SK-N-SH treated with all-trans-retinoic acid at 6 μM for 48 hours (cell line): ENCODE data around the gene TMEM178B.

Experiments
- GLIS3 ChIP-seq: fragments of 250-450 bp; sonication (Bioruptor Pico); IDR thresholded peaks from 2 replicates; pipeline ENCODE4 v1.5.0; 2020; ENCODE audit warnings: mild to moderate bottlenecking, moderate library complexity
- ISL1 ChIP-seq: fragments of 250-450 bp; sonication (Bioruptor Pico); IDR thresholded peaks from 2 replicates; pipeline ENCODE4 v2.1.2; 2022; ENCODE audit warnings: mild to moderate bottlenecking, moderate library complexity
- TF ChIP-seq, protein P1 (sequence below): fragments of 250-450 bp; sonication (Bioruptor Pico); IDR thresholded peaks from 2 replicates; pipeline ENCODE4 v1.8.0; 2020; ENCODE audit warnings: mild to moderate bottlenecking, moderate library complexity, borderline replicate concordance
- TF ChIP-seq, protein P2 (sequence below): fragments of 250-450 bp; sonication (Bioruptor Pico); IDR thresholded peaks from 2 replicates; pipeline ENCODE4 v1.8.0; 2021; ENCODE audit warnings: low read depth, mild to moderate bottlenecking, moderate library complexity, borderline replicate concordance

- TF ChIP-seq ISL1 (CRISPR knock-in tag) (no peak), GLIS3 (CRISPR knock-in tag) (no peak)
- TF ChIP-seq, protein P1, sequence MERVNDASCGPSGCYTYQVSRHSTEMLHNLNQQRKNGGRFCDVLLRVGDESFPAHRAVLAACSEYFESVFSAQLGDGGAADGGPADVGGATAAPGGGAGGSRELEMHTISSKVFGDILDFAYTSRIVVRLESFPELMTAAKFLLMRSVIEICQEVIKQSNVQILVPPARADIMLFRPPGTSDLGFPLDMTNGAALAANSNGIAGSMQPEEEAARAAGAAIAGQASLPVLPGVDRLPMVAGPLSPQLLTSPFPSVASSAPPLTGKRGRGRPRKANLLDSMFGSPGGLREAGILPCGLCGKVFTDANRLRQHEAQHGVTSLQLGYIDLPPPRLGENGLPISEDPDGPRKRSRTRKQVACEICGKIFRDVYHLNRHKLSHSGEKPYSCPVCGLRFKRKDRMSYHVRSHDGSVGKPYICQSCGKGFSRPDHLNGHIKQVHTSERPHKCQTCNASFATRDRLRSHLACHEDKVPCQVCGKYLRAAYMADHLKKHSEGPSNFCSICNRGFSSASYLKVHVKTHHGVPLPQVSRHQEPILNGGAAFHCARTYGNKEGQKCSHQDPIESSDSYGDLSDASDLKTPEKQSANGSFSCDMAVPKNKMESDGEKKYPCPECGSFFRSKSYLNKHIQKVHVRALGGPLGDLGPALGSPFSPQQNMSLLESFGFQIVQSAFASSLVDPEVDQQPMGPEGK (CRISPR knock-in tag) = no peak
- TF ChIP-seq, protein P2, sequence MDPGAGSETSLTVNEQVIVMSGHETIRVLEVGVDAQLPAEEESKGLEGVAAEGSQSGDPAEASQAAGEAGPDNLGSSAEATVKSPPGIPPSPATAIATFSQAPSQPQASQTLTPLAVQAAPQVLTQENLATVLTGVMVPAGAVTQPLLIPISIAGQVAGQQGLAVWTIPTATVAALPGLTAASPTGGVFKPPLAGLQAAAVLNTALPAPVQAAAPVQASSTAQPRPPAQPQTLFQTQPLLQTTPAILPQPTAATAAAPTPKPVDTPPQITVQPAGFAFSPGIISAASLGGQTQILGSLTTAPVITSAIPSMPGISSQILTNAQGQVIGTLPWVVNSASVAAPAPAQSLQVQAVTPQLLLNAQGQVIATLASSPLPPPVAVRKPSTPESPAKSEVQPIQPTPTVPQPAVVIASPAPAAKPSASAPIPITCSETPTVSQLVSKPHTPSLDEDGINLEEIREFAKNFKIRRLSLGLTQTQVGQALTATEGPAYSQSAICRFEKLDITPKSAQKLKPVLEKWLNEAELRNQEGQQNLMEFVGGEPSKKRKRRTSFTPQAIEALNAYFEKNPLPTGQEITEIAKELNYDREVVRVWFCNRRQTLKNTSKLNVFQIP (CRISPR knock-in tag) = no peak
Measured at GRCh38 chr7:141122736-141123135, 48.9 kb downstream of the TMEM178B start.
